Hepatocyte (in vitro differentiated cells): ENCODE results near the gene MTMR10. TPM values are rescaled to one million over a fixed set of nuclear protein-coding genes. Genes with fewer than 3 reads are reported as not detected.

Experiments used
- DNase-seq: peaks from one replicate; pipeline ENCODE4 v3.0.0-alpha.2; 2016; ENCODE audit warnings: low spot score
- H2AFZ ChIP-seq: fragments of 200-600 bp; sonication (generic); 2 replicates; pipeline ENCODE4 v1.6.0; 2016; ENCODE audit warnings: antibody characterized with exemption, mild to moderate bottlenecking
- H3K27ac ChIP-seq: fragments of 200-600 bp; sonication (generic); 2 replicates; pipeline ENCODE4 v1.5.1; 2016; ENCODE audit warnings: mild to moderate bottlenecking
- H3K27me3 ChIP-seq: fragments of 200-600 bp; sonication (generic); 2 replicates; pipeline ENCODE4 v1.6.1; 2016
- H3K36me3 ChIP-seq: fragments of 200-600 bp; sonication (generic); replicated peaks from 2 replicates; pipeline ENCODE4 v1.5.1; 2016; ENCODE audit warnings: low read depth; ENCODE audit not compliant: insufficient read depth
- H3K4me1 ChIP-seq: fragments of 200-600 bp; sonication (generic); 2 replicates; pipeline ENCODE4 v1.5.1; 2016; ENCODE audit warnings: mild to moderate bottlenecking, moderate library complexity; ENCODE audit not compliant: insufficient read depth
- H3K4me2 ChIP-seq: fragments of 200-600 bp; sonication (generic); 2 replicates; pipeline ENCODE4 v1.6.0; 2016
- H3K4me3 ChIP-seq: fragments of 200-600 bp; sonication (generic); 2 replicates; pipeline ENCODE4 v1.5.1; 2016; ENCODE audit warnings: mild to moderate bottlenecking
- H3K79me2 ChIP-seq: fragments of 200-600 bp; sonication (generic); 2 replicates; pipeline ENCODE4 v1.6.0; 2017; ENCODE audit warnings: mild to moderate bottlenecking
- H3K9me2 ChIP-seq: fragments of 200-600 bp; sonication (generic); replicated peaks from 2 replicates; pipeline ENCODE4 v1.6.0; 2017; ENCODE audit warnings: mild to moderate bottlenecking; ENCODE audit not compliant: insufficient read depth
- H3K9me3 ChIP-seq: fragments of 200-600 bp; sonication (generic); 2 replicates; pipeline ENCODE4 v1.5.1; 2016; ENCODE audit warnings: low read depth, mild to moderate bottlenecking
- H4K20me1 ChIP-seq: fragments of 200-600 bp; sonication (generic); 2 replicates; pipeline ENCODE4 v1.6.0; 2016; ENCODE audit warnings: mild to moderate bottlenecking; ENCODE audit not compliant: insufficient read depth, poor library complexity, severe bottlenecking
- CTCF ChIP-seq: fragments of 200-600 bp; sonication (generic); IDR thresholded peaks from 2 replicates; pipeline ENCODE4 v1.5.1; 2016; ENCODE audit warnings: antibody characterized with exemption, mild to moderate bottlenecking; ENCODE audit not compliant: poor library complexity
- EZH2 ChIP-seq: fragments of 200-600 bp; sonication (generic); IDR thresholded peaks from 2 replicates; pipeline ENCODE4 v1.6.1; 2016; ENCODE audit warnings: antibody characterized with exemption, mild to moderate bottlenecking, borderline replicate concordance
- EZH2phosphoT487 ChIP-seq: fragments of 200-600 bp; sonication (generic); IDR thresholded peaks from one replicate; pipeline ENCODE4 v1.6.1; 2018; ENCODE audit warnings: antibody characterized with exemption, mild to moderate bottlenecking, low read depth, moderate library complexity; ENCODE audit not compliant: unreplicated experiment, severe bottlenecking
- WGBS: methylation state at CpG from one replicate; pipeline ENCODE4 v1.1.6; 2016; ENCODE audit warnings: low lambda C conversion rate; ENCODE audit errors: missing lambda C conversion rate; 5-methylcytosine and 5-hydroxymethylcytosine counted together
- polyA plus RNA-seq: library from polyadenylated mRNA; unstranded; fragments of >200 nt; fragmentation: Nextera tagmentation; extraction: Ambion mirVana; gene quantifications from 2 replicates; pipeline ENCODE4 v1.2.1, GENCODE V29; 2016
- total RNA-seq: library from RNA; depleted of rRNA; stranded (reverse); fragments of >200 nt; gene quantifications from 2 replicates; pipeline ENCODE4 v1.2.3, GENCODE V29; 2014

Gene MTMR10
- total and polyA plus RNA-seq, 2 experiments from 2014 or later = 10.3 to 19.6 TPM

GRCh38 chr15:30997270-30997669, 5.8 kb upstream of the MTMR10 start:
- 100% methylated on average over 1 of the region's 1 CpG for WGBS
- TF ChIP-seq CTCF (no peak), EZH2 (no peak), EZH2phosphoT487 (no peak)
- H3K36me3 ChIP-seq = no peaks in the 10 kb centered on the region

GRCh38 chr15:30992249-30992864, 929 bp upstream of the MTMR10 start:
- H3K27me3 ChIP-seq = no peaks in the 10 kb centered on the region
- no peaks in the 10 kb centered on the region for H3K36me3 ChIP-seq
- H3K4me2 ChIP-seq = peak overlapping the region; percentile 90
- H3K79me2 ChIP-seq = peaks cover 27% of the 10 kb centered on the region
- peak overlapping the region; percentile 97 for H3K4me3 ChIP-seq
- no peak for DNase-seq
- TF ChIP-seq CTCF = no peak
- TF ChIP-seq EZH2 = no peak
- no peak for TF ChIP-seq EZH2phosphoT487
- H3K9me3 ChIP-seq = no peaks in the 10 kb centered on the region
- peak overlapping the region; percentile 97 for H3K27ac ChIP-seq
- 68% methylated on average over 7 of the region's 7 CpGs for WGBS
- no peaks in the 10 kb centered on the region for H3K9me2 ChIP-seq
- H3K4me1 ChIP-seq = peaks cover 5% of the 10 kb centered on the region
- H2AFZ ChIP-seq = peak overlapping the region; percentile 94
- H4K20me1 ChIP-seq = no peaks in the 10 kb centered on the region

More at GRCh38 chr15:30997270-30997669, 5.8 kb upstream of the MTMR10 start:
- Histone ChIP-seq H3K27me3 (no peaks in the 10 kb centered on the region), H3K9me3 (no peaks in the 10 kb centered on the region), H3K9me2 (no peaks in the 10 kb centered on the region), H3K4me2 (no peak overlapping the region), H2AFZ (no peak overlapping the region), H3K4me3 (no peak overlapping the region), H3K4me1 (no peaks in the 10 kb centered on the region), H3K79me2 (no peaks in the 10 kb centered on the region), H3K27ac (no peak overlapping the region), H4K20me1 (no peaks in the 10 kb centered on the region)
- no peak for DNase-seq

GRCh38 chr15:30990446-30991254, 778 bp downstream of the MTMR10 start:
- Histone ChIP-seq H4K20me1 (no peaks in the 10 kb centered on the region), H3K4me2 (peak overlapping the region; percentile 90), H3K9me3 (no peaks in the 10 kb centered on the region), H2AFZ (peak overlapping the region; percentile 75), H3K9me2 (no peaks in the 10 kb centered on the region), H3K27me3 (no peaks in the 10 kb centered on the region), H3K36me3 (no peaks in the 10 kb centered on the region), H3K4me1 (peaks cover 5% of the 10 kb centered on the region), H3K27ac (peak overlapping the region; percentile 97), H3K79me2 (peaks cover 42% of the 10 kb centered on the region), H3K4me3 (peak overlapping the region; percentile 97)
- no peak for DNase-seq
- no peak for TF ChIP-seq EZH2phosphoT487
- no peak for TF ChIP-seq CTCF
- 7% methylated on average over 24 of the region's 24 CpGs for WGBS
